AG04449 (cell line): ENCODE results near the gene SDK1.

Experiments used
- CTCF ChIA-PET: fragments of 350-600 bp; formaldehyde crosslinking; extraction: SDS; loops from one replicate; lab custom pipeline; 2021; ENCODE audit warnings: antibody characterized with exemption; lab: Yijun Ruan, JAX
- POLR2A ChIA-PET: fragments of 400-600, 350-600 bp; formaldehyde crosslinking; extraction: SDS; loops from one replicate; lab custom pipeline; 2020; ENCODE audit warnings: antibody characterized with exemption, inconsistent platforms; lab: Yijun Ruan, JAX
- DNase-seq: peaks from one replicate; pipeline ENCODE4 v3.0.0-alpha.2; 2010; ENCODE audit warnings: low read depth, low spot score
- H3K4me3 ChIP-seq: 2 replicates; pipeline ENCODE4 v1.5.1; 2011; ENCODE audit warnings: low read depth, mild to moderate bottlenecking, control low read depth, low read length
- CTCF ChIP-seq: IDR thresholded peaks from one replicate; pipeline ENCODE4 v1.5.1; 2011; ENCODE audit warnings: mild to moderate bottlenecking, moderate library complexity, low read length, control low read depth, inconsistent platforms; ENCODE audit not compliant: insufficient read depth; ENCODE audit errors: missing control alignments

The SDK1 gene

GRCh38 chr7:3861941-3862340 is 560.9 kb downstream of the SDK1 start:
- peak; percentile 3 for DNase-seq
- POLR2A ChIA-PET, result no interaction called here
- TF ChIP-seq CTCF, result no peak
- CTCF ChIA-PET, result no interaction called here
- no peak overlapping the region for H3K4me3 ChIP-seq

GRCh38 chr7:3862774-3863173 is 561.7 kb downstream of the SDK1 start:
- no peak overlapping the region for H3K4me3 ChIP-seq
- ChIA-PET CTCF (no interaction called here), POLR2A (no interaction called here)
- no peak for TF ChIP-seq CTCF
- DNase-seq, result no peak

DNA sequence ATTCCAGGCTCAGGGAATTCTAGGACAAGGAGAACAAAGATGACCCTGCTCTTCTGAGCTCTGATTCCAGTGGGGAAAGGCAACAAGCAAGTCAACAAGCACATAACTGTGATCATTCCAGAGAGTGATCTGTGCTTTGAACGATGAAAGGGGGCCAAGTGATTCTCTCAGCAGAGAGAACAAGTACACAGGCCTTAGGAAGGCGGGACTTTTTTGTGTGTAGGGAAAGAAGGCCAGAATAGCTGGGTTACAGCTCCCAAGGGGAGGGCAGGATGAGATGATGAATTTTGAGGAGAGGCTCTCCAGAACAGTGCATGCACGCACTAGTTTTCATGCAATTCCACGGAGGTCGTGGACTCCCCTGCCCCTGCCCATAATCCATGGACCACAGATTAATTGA is 565.2 kb downstream of the SDK1 start:
- TF ChIP-seq CTCF, result no peak
- ChIA-PET CTCF (no interaction called here), POLR2A (no interaction called here)
- no peak overlapping the region for H3K4me3 ChIP-seq
- no peak for DNase-seq

DNA sequence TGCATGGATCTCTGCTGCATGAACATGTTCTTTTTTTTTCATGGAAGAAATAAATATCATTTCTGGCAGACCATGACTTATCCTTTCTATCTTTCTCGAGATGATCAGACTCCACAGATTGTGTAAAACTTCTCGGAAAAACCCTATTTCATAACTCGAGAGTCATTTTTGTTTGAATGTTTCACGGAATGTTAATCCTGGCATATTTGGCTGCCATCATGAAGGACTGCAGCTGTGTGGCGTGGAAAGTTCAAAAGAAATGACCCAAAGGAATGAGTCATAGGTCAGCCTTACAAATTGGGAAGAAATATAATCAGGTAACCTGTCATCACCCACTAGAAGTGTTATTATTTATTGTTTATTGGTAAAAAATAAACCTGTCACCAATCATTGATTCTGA is 566.8 kb downstream of the SDK1 start:
- ChIA-PET CTCF (no interaction called here), POLR2A (no interaction called here)
- H3K4me3 ChIP-seq, result no peak overlapping the region
- TF ChIP-seq CTCF, result no peak
- DNase-seq, result no peak

- no peak overlapping the region for H3K4me3 ChIP-seq
- no peak for DNase-seq
- ChIA-PET CTCF (no interaction called here), POLR2A (no interaction called here)
- no peak for TF ChIP-seq CTCF
These were observed 578.5 kb downstream of the SDK1 start for GRCh38 chr7:3879355-3880075.

- no peak for TF ChIP-seq CTCF
- DNase-seq, result no peak
- no peak overlapping the region for H3K4me3 ChIP-seq
- ChIA-PET POLR2A (no interaction called here), CTCF (no interaction called here)
These were observed 579.4 kb downstream of the SDK1 start for GRCh38 chr7:3880228-3880987.
